AG04450 (cell line): ENCODE data around the gene MYL11. TPM values are rescaled to one million over a fixed set of nuclear protein-coding genes. Genes with fewer than 3 reads are reported as not detected.
"Not testable (repeated sequence)": the region's sequence is repeated elsewhere in the genome, so short reads cannot be mapped to it uniquely, and the experiment has no call there.

Experiments used
- CTCF ChIA-PET: fragments of 300-600, 350-600 bp; formaldehyde crosslinking; extraction: SDS; loops from one replicate; lab custom pipeline; 2022; ENCODE audit warnings: antibody characterized with exemption, inconsistent platforms; lab: Charles Lee
- POLR2A ChIA-PET: fragments of 350-600 bp; formaldehyde crosslinking; extraction: SDS; loops from one replicate; lab custom pipeline; 2021; ENCODE audit warnings: antibody characterized with exemption, inconsistent platforms; lab: Yijun Ruan, JAX
- DNase-seq: peaks from one replicate; pipeline ENCODE4 v3.0.0-alpha.2; 2011; ENCODE audit warnings: low read depth, low spot score
- H3K27ac ChIP-seq: one replicate; pipeline ENCODE4 v1.5.1; 2012; ENCODE audit warnings: low read depth, low read length, control low read depth
- H3K27me3 ChIP-seq: one replicate; pipeline ENCODE4 v1.6.0; 2012; ENCODE audit warnings: low read length; ENCODE audit not compliant: control insufficient read depth, insufficient read depth
- H3K4me3 ChIP-seq: 2 replicates; pipeline ENCODE4 v1.5.1; 2011; ENCODE audit warnings: mild to moderate bottlenecking, low read depth, low read length, control low read depth
- H3K9me3 ChIP-seq: 2 replicates; pipeline ENCODE4 v1.5.1; 2012; ENCODE audit warnings: low read length; ENCODE audit not compliant: control insufficient read depth, insufficient read depth
- CTCF ChIP-seq: IDR thresholded peaks from 2 replicates; pipeline ENCODE4 v1.5.1; 2011; ENCODE audit warnings: low read depth, low read length, control low read depth, inconsistent platforms
- polyA plus RNA-seq: library from polyadenylated mRNA; depleted of rRNA; stranded (reverse); fragments of >200 nt; gene quantifications from 2 replicates; pipeline ENCODE4 v1.2.3, GENCODE V29; 2011

The MYL11 gene
- polyA plus RNA-seq, 1 experiment, result not detected

GRCh38 chr16:30383521-30383920 lies 8.9 kb downstream of the MYL11 start:
- DNase-seq, result no peak
- ChIA-PET POLR2A (no interaction called here), CTCF (interaction anchor here (1.3 kb wide), 1 partner anchor 26 kb away, joined by 4 read pairs; no protein-coding TSS in a partner anchor)
- no peaks in the 10 kb centered on the region for H3K27me3 ChIP-seq
- TF ChIP-seq CTCF, result no peak
- no peak overlapping the region for H3K27ac ChIP-seq
- H3K4me3 ChIP-seq, result no peak overlapping the region
- H3K9me3 ChIP-seq, result no peaks in the 10 kb centered on the region; the same call in 1 of the 2 replicates

- H3K27ac ChIP-seq, result peak overlapping the region; percentile 91
- H3K27me3 ChIP-seq, result no peaks in the 10 kb centered on the region
- TF ChIP-seq CTCF, result no peak
- no peak for DNase-seq
- ChIA-PET POLR2A (interaction anchor here (0.6 to 2.1 kb wide), 8 partner anchors 13 to 329 kb away, joined by 3 to 23 read pairs (median 6); partner anchors contain the start of genes ALDOA and ZNF771), CTCF (interaction anchor here (0.5 to 2.5 kb wide), 5 partner anchors 13 to 339 kb away, joined by 3 to 13 read pairs (median 5); partner anchors contain the start of gene ZNF771)
- H3K4me3 ChIP-seq, result peak overlapping the region; percentile 79
- H3K9me3 ChIP-seq, result no peaks in the 10 kb centered on the region; the same call in 1 of the 2 replicates
These were observed 20.1 kb downstream of the MYL11 start for GRCh38 chr16:30394592-30395154.

GRCh38 chr16:30395155-30395991 lies 20.8 kb downstream of the MYL11 start, which contains the start of gene ZNF48:
Gene ZNF48 (plus strand): TSS chr16:30395420. CDS start chr16:30395795, 375 bp downstream.
- Histone ChIP-seq H3K4me3 (peak within 1 kb of the TSS; percentile 79), H3K27ac (peak within 1 kb of the TSS; percentile 91), H3K9me3 (no peaks in the 10 kb centered on the region; the same call in 1 of the 2 replicates), H3K27me3 (no peaks in the 10 kb centered on the region)
- ChIA-PET CTCF (interaction anchor here (0.5 to 2.5 kb wide), 7 partner anchors 12 to 339 kb away, joined by 3 to 13 read pairs (median 3); partner anchors contain the start of gene ZNF771), POLR2A (interaction anchor here (0.6 to 2.1 kb wide), 8 partner anchors 12 to 330 kb away, joined by 3 to 23 read pairs (median 6); partner anchors contain the start of genes ALDOA and ZNF771)
- peak; percentile 63 for DNase-seq
- TF ChIP-seq CTCF, result 0 out of 2 replicates have a peak, but pooled peaks have one; percentile 11

GRCh38 chr16:30395992-30396585 lies 21.5 kb downstream of the MYL11 start:
- TF ChIP-seq CTCF, result no peak
- no peaks in the 10 kb centered on the region; the same call in 1 of the 2 replicates for H3K9me3 ChIP-seq
- H3K27ac ChIP-seq, result peak overlapping the region; percentile 39
- H3K4me3 ChIP-seq, result peak overlapping the region; percentile 79
- no peak for DNase-seq
- ChIA-PET CTCF (interaction anchor here (0.7 to 2.5 kb wide), 4 partner anchors 12 to 233 kb away, joined by 3 to 13 read pairs (median 4); partner anchors contain the start of gene ZNF771), POLR2A (interaction anchor here (1.6 to 2.1 kb wide), 3 partner anchors 11 to 25 kb away, joined by 8 to 23 read pairs (median 10); partner anchors contain the start of gene ZNF771)
- H3K27me3 ChIP-seq, result no peaks in the 10 kb centered on the region

- DNase-seq, CTCF ChIA-PET, H3K4me3 ChIP-seq, H3K9me3 ChIP-seq, H3K27ac ChIP-seq, H3K27me3 ChIP-seq: not testable (repeated sequence)
- POLR2A ChIA-PET, result interaction anchor here (2.0 kb wide), 1 partner anchor 11 kb away, joined by 23 read pairs; the partner anchor contains the start of gene ZNF771
These were observed 22.0 kb downstream of the MYL11 start for GRCh38 chr16:30396627-30397026.
